GM21786 (cell line): ENCODE results near the gene OPRL1.

Source experiments
- ATAC-seq: cut with Tn5 transposase; IDR thresholded peaks from one replicate; pipeline ENCODE4 v1.9.1; 2021; ENCODE audit not compliant: unreplicated experiment

Gene OPRL1

GRCh38 chr20:64042054-64042781, 37.7 kb upstream of the OPRL1 start:
- ATAC-seq: no peak

DNA sequence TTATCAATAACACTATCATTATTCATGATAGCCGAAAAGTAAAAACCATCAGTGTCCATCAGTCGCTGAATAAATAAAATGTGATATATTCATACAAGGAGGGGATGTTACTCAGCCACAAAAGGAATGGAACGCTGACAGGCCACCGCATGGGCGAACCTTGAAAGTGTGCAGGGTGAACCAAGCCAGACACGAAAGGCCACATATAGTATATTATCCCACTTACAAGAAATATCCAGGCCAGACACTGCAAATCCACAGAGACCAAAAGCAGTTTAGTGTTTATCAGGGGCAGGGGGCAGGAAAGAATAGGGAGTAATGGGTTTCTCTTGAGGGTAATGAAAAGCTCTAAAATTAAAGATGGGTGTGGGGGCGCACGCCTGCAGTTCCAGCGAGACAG, 36.1 kb upstream of the OPRL1 start:
- no peak for ATAC-seq

GRCh38 chr20:64044484-64045247, 35.2 kb upstream of the OPRL1 start:
- no peak for ATAC-seq

DNA sequence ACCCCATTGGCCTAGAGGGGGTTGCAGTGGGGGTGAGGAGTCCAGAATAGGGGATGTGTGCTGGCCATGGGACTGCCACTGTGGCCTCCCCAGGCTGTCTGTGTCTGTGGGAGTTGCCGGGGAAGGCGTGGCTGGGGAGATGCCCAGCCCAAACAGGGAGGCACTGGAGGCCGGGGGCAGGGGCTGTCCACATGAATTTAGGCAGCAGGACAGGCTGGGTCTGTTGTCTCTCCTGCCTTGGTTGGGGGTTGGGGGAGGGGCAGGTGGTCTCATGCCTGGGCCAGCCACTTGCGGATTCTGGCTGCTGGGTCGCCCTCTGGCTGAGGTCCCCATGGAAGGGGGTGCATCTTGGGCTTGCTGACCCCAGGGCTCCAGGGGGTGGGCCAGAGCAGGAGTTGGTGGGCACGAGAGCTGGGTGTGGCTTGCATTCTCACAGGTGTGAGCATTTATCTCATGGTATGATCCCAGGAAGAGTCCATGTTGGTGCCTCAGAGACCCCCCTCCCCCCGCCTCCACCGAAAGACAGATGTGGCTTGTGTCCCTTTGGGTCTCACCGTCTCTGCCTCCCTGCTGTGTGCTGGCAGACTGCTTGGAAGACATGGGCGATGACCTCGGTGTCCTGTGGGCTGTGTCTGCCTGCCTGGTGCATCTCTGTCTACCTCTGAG, 34.4 kb upstream of the OPRL1 start:
- ATAC-seq: no peak

GRCh38 chr20:64047046-64047389, 32.9 kb upstream of the OPRL1 start:
- no peak for ATAC-seq

GRCh38 chr20:64047968-64048401, 31.9 kb upstream of the OPRL1 start:
- ATAC-seq: no peak

GRCh38 chr20:64048402-64049044, 31.4 kb upstream of the OPRL1 start:
- ATAC-seq: no peak

DNA sequence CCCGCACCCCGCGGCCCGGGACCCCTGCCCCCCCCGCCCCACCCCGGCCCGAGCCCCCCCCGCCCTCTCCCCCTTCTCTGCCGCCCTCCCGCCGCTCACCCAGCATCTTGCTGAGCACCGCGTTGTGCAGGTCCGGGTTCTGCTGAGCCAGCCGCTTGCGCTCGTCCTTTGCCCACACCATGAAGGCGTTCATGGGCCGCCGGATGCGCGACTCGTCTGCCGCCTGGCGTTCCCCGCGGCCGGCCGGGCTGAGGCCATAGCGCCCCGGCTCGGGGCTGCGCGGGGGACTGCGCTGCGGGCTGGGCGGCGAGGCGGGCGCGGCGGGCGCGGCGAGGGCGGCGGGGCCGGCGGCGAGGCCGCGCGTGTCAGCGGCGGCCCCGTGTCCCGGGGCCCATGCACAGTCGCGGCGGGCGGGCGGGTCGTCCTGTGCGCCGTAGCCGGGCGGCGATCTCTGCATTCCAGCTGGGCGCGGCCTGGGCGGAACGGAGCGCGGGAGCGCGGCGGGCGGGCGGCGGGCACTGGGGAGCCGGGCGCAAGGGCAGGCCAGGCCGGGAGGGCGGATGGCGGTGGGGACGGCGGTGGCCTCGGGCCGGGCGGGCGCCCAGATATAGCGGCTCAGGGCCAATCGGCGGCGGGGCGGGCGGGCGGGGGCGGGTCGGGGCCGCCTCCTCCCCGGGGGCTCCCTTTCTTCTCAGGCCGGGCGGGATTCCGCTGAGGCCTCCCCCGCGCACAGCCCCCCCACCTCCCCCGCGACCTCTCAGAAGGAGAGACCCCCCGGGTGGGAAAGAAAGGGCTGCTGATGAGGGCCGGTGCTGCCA, 30.6 kb upstream of the OPRL1 start, which contains the start of gene SOX18:
Gene SOX18, minus strand, starts transcription at position 580 of the 818 bp plus-strand sequence. Its CDS starts 123 bp downstream, at position 457.
- no peak for ATAC-seq

- no peak for ATAC-seq
Measured at GRCh38 chr20:64049878-64050260, 30.0 kb upstream of the OPRL1 start.

- ATAC-seq: no peak
Measured at GRCh38 chr20:64050261-64051032, 29.4 kb upstream of the OPRL1 start.

GRCh38 chr20:64051033-64051452, 28.8 kb upstream of the OPRL1 start:
- no peak for ATAC-seq

GRCh38 chr20:64051561-64052325, 28.1 kb upstream of the OPRL1 start:
- ATAC-seq: no peak

- no peak for ATAC-seq
Measured at GRCh38 chr20:64052326-64052722, 27.6 kb upstream of the OPRL1 start.

DNA sequence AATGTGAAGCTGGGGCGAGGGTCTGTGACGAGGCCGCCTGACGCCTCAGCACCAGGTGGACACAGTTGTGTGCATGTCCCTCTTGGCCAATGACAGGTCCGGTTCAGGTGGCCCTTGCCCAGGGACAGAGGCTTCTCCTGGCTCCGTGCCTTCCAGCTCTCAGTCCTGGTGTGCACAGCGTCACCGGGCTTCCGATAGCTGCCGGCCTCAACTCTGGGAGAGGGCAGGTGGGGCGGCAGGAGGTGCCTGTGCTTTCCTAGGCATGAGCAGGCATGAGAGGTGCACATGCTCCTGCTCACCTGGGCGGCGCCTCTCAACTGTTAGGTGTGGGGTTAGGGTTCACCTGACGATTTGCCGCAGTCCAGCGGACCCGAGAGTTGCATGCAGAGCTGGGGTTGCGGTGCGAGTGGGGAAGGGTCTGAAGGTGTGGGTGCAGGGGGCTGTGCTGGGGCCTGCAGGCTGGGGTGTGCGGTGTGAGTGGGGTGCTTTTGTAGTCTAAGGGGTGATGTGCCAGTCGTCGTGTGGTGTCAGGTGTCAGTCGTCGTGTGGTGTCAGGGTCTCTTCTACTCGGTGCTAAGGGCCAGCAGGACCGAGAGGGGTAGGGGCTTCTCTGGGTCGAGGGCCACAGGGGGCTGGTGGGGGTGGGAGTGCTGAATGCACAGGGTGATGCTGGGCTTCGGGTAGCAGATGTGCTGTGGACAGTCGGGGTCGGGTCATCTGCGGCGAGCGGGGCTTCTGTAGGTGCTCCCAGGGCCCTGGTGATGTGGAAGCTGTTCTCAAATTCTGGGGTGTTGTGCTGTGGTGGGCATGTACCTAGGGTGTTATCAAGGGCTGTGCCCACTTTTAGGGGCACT, 26.7 kb upstream of the OPRL1 start:
- no peak for ATAC-seq

- no peak for ATAC-seq
Measured at GRCh38 chr20:64053841-64054661, 25.8 kb upstream of the OPRL1 start.

- no peak for ATAC-seq
Measured at GRCh38 chr20:64055396-64055892, 24.4 kb upstream of the OPRL1 start.
